A673 (cell line): ENCODE measurements around the gene PAQR4. TPM values are rescaled to one million over a fixed set of nuclear protein-coding genes. Genes with fewer than 3 reads are reported as not detected.

ENCODE experiments used
- BruUV-seq: library from RNA; stranded (reverse); fragments of 400-500 nt; replicated peaks from 2 replicates; lab custom pipeline; 2021; lab: Mats Ljungman, UMichigan
- CTCF ChIA-PET: fragments of 300-600 bp; sonication (Branson Sonifier 250); formaldehyde crosslinking; loops from one replicate; lab custom pipeline; 2022; ENCODE audit warnings: antibody characterized with exemption; lab: Charles Lee
- POLR2A ChIA-PET: fragments of 300-600 bp; sonication (Branson Sonifier 250); formaldehyde crosslinking; loops from one replicate; lab custom pipeline; 2022; ENCODE audit warnings: antibody characterized with exemption; ENCODE audit not compliant: low non-redundant PET; lab: Charles Lee
- DNase-seq: peaks from one replicate; pipeline ENCODE4 v3.0.0-alpha.2; 2015; ENCODE audit warnings: low spot score
- H3K27ac ChIP-seq: fragments of 200-600 bp; sonication (generic); 2 replicates; pipeline ENCODE4 v1.5.1; 2016; ENCODE audit warnings: mixed run types, low read depth, mild to moderate bottlenecking, mixed read lengths, antibody characterized with exemption, low read length; ENCODE audit not compliant: poor library complexity, severe bottlenecking
- H3K27me3 ChIP-seq: fragments of 200-600 bp; sonication (generic); replicated peaks from 2 replicates; pipeline ENCODE4 v1.6.1; 2017; ENCODE audit warnings: mixed run types, low read depth, mild to moderate bottlenecking, mixed read lengths, antibody characterized with exemption, low read length; ENCODE audit not compliant: insufficient read depth, poor library complexity
- H3K36me3 ChIP-seq: fragments of 200-600 bp; sonication (generic); 2 replicates; pipeline ENCODE4 v1.6.1; 2016; ENCODE audit warnings: mixed run types, mild to moderate bottlenecking, mixed read lengths, antibody characterized with exemption, low read length; ENCODE audit not compliant: insufficient read depth, poor library complexity, severe bottlenecking
- H3K4me1 ChIP-seq: fragments of 200-600 bp; sonication (generic); 2 replicates; pipeline ENCODE4 v1.6.1; 2017; ENCODE audit warnings: mixed run types, mild to moderate bottlenecking, mixed read lengths, antibody characterized with exemption, low read length; ENCODE audit not compliant: insufficient read depth, poor library complexity, severe bottlenecking
- H3K4me3 ChIP-seq: fragments of 200-600 bp; sonication (generic); 2 replicates; pipeline ENCODE4 v1.5.1; 2016; ENCODE audit warnings: low read depth, mixed run types, mild to moderate bottlenecking, mixed read lengths, low read length; ENCODE audit not compliant: poor library complexity, severe bottlenecking
- H3K9me3 ChIP-seq: fragments of 200-600 bp; sonication (generic); 2 replicates; pipeline ENCODE4 v1.6.1; 2016; ENCODE audit warnings: mixed run types, low read depth, mild to moderate bottlenecking, mixed read lengths, antibody characterized with exemption, low read length; ENCODE audit not compliant: poor library complexity, severe bottlenecking
- CTCF ChIP-seq: fragments of 300-800, 200-600 bp; sonication (generic); conservative IDR thresholded peaks from 2 replicates; pipeline ENCODE4 v1.5.1; 2017; ENCODE audit warnings: low read depth, mild to moderate bottlenecking, antibody characterized with exemption, low read length, moderate library complexity, mixed read lengths
- EZH2 ChIP-seq: fragments of 200-600 bp; sonication (generic); IDR thresholded peaks from 2 replicates; pipeline ENCODE4 v1.6.1; 2017; ENCODE audit warnings: borderline replicate concordance, low read depth, mild to moderate bottlenecking, mixed read lengths, antibody characterized with exemption, low read length; ENCODE audit not compliant: poor library complexity, severe bottlenecking
- intact Hi-C: fragments of 100-400 bp; cut with micrococcal nuclease; formaldehyde crosslinking; loops from one replicate; pipeline ENCODE4 v1.10.0; 2022; ENCODE audit not compliant: unreplicated experiment
- total RNA-seq: library from RNA; stranded (reverse); gene quantifications from 2 replicates; pipeline ENCODE4 v1.2.3, GENCODE V29; 2021

Gene PAQR4
- total RNA-seq, 1 experiment from 2014 or later = 46.5 TPM

- intact Hi-C loops = no loop called here
- H3K27me3 ChIP-seq = peaks cover 87% of the 10 kb centered on the region
- ChIA-PET POLR2A (no interaction called here), CTCF (interaction anchor here (1.0 kb wide), 1 partner anchor 19 kb away, joined by 4 read pairs; no protein-coding TSS in a partner anchor)
- no peak overlapping the region for H3K4me3 ChIP-seq
- no peak for DNase-seq
- no peaks in the 10 kb centered on the region for H3K36me3 ChIP-seq
- TF ChIP-seq CTCF (no peak), EZH2 (no peak)
- H3K9me3 ChIP-seq = no peaks in the 10 kb centered on the region
- peaks cover 4% of the 10 kb centered on the region for H3K4me1 ChIP-seq
- no peak overlapping the region for H3K27ac ChIP-seq
- no TSS peak for BruUV-seq
These were observed 40.6 kb downstream of the PAQR4 start for GRCh38 chr16:3009568-3010390.

GRCh38 chr16:3010510-3010909, 41.4 kb downstream of the PAQR4 start:
- Histone ChIP-seq H3K4me1 (peaks cover 4% of the 10 kb centered on the region), H3K9me3 (no peaks in the 10 kb centered on the region), H3K36me3 (no peaks in the 10 kb centered on the region), H3K27me3 (peaks cover 80% of the 10 kb centered on the region), H3K4me3 (no peak overlapping the region), H3K27ac (no peak overlapping the region)
- DNase-seq = no peak
- ChIA-PET CTCF (interaction anchor here (0.6 to 1.0 kb wide), 2 partner anchors 18 to 21 kb away, joined by 3 to 4 read pairs; no protein-coding TSS in a partner anchor), POLR2A (no interaction called here)
- TF ChIP-seq EZH2 (no peak), CTCF (no peak)
- intact Hi-C loops = no loop called here
- no TSS peak for BruUV-seq

- no peaks in the 10 kb centered on the region for H3K36me3 ChIP-seq
- no TSS peak for BruUV-seq
- no peak overlapping the region for H3K4me3 ChIP-seq
- no peak overlapping the region for H3K27ac ChIP-seq
- H3K4me1 ChIP-seq = peaks cover 4% of the 10 kb centered on the region
- no peaks in the 10 kb centered on the region for H3K9me3 ChIP-seq
- ChIA-PET POLR2A (interaction anchor here (0.6 kb wide), 1 partner anchor 8 kb away, joined by 8 read pairs; the partner anchor contains the start of gene TNFRSF12A), CTCF (no interaction called here)
- no peak for DNase-seq
- peaks cover 63% of the 10 kb centered on the region for H3K27me3 ChIP-seq
- TF ChIP-seq EZH2 = no peak
- TF ChIP-seq CTCF = no peak
- intact Hi-C loops = no loop called here
These were observed 43.1 kb downstream of the PAQR4 start for GRCh38 chr16:3012246-3012645.
